Neural cell (in vitro differentiated cells): ENCODE measurements around the gene LYSMD4. TPM values are rescaled to one million over a fixed set of nuclear protein-coding genes. Genes with fewer than 3 reads are reported as not detected.

Experiments used
- H2AFZ ChIP-seq: fragments of 200-600, 300-800 bp; sonication (generic), shearing (Covaris generic); 2 replicates; pipeline ENCODE4 v1.6.0; 2014; ENCODE audit warnings: low read depth, mild to moderate bottlenecking, antibody characterized with exemption, low read length, moderate library complexity
- H3F3A ChIP-seq: fragments of 200-600 bp; shearing (Covaris generic); 2 replicates; pipeline ENCODE4 v1.6.1; 2016; ENCODE audit warnings: mild to moderate bottlenecking, moderate library complexity, mixed read lengths, antibody characterized with exemption, low read length; ENCODE audit not compliant: insufficient read depth, poor library complexity, severe bottlenecking
- H3K27ac ChIP-seq: fragments of 200-600, 300-800 bp; sonication (generic), shearing (Covaris generic); 2 replicates; pipeline ENCODE4 v1.5.1; 2014; ENCODE audit warnings: mild to moderate bottlenecking, low read length, moderate library complexity
- H3K27me3 ChIP-seq: fragments of 300-800, 200-600 bp; sonication (generic), shearing (Covaris generic); 2 replicates; pipeline ENCODE4 v1.6.0; 2014; ENCODE audit warnings: mild to moderate bottlenecking, low read depth, low read length, moderate library complexity; ENCODE audit not compliant: insufficient read depth
- H3K36me3 ChIP-seq: fragments of 300-800, 200-600 bp; sonication (generic), shearing (Covaris generic); 2 replicates; pipeline ENCODE4 v1.5.1; 2014; ENCODE audit warnings: mild to moderate bottlenecking, antibody characterized with exemption, low read length, moderate library complexity; ENCODE audit not compliant: insufficient read depth
- H3K4me2 ChIP-seq: fragments of 300-800, 200-600 bp; sonication (generic), shearing (Covaris generic); 2 replicates; pipeline ENCODE4 v1.6.0; 2014; ENCODE audit warnings: mild to moderate bottlenecking, low read length
- H3K4me3 ChIP-seq: fragments of 300-800, 200-600 bp; sonication (generic), shearing (Covaris generic); 2 replicates; pipeline ENCODE4 v1.5.1; 2014; ENCODE audit warnings: mild to moderate bottlenecking, low read length, moderate library complexity
- H3K79me2 ChIP-seq: fragments of 200-600 bp; shearing (Covaris generic); replicated peaks from 2 replicates; pipeline ENCODE4 v1.6.0; 2014; ENCODE audit warnings: mild to moderate bottlenecking, low read length, moderate library complexity; ENCODE audit not compliant: insufficient read depth
- H3K9ac ChIP-seq: fragments of 300-800, 200-600 bp; sonication (generic), shearing (Covaris generic); 2 replicates; pipeline ENCODE4 v1.6.1; 2016; ENCODE audit warnings: mild to moderate bottlenecking, low read length, mixed read lengths
- H3K9me2 ChIP-seq: fragments of 200-600 bp; shearing (Covaris generic); 2 replicates; pipeline ENCODE4 v1.6.1; 2016; ENCODE audit warnings: mild to moderate bottlenecking, low read length, mixed read lengths; ENCODE audit not compliant: insufficient read depth
- H3K9me3 ChIP-seq: fragments of 200-600, 300-800 bp; sonication (generic), shearing (Covaris generic); 2 replicates; pipeline ENCODE4 v1.6.1; 2016; ENCODE audit warnings: mild to moderate bottlenecking, mixed run types, low read length, moderate library complexity, mixed read lengths
- H4K20me1 ChIP-seq: fragments of 200-600 bp; shearing (Covaris generic); 2 replicates; pipeline ENCODE4 v1.6.1; 2016; ENCODE audit warnings: mild to moderate bottlenecking, mixed run types; ENCODE audit not compliant: insufficient read depth
- CTCF ChIP-seq: fragments of 450-650 bp; IDR thresholded peaks from 2 replicates; pipeline ENCODE4 v1.5.1; 2014; ENCODE audit warnings: antibody characterized with exemption, mild to moderate bottlenecking, moderate library complexity; ENCODE audit not compliant: poor library complexity, severe bottlenecking
- EP300 ChIP-seq: fragments of 450-650 bp; conservative IDR thresholded peaks from 2 replicates; pipeline ENCODE4 v1.6.1; 2014; ENCODE audit warnings: antibody characterized with exemption, mild to moderate bottlenecking, moderate library complexity; ENCODE audit not compliant: poor library complexity, severe bottlenecking
- EZH2 ChIP-seq: fragments of 200-600, 300-800 bp; shearing (Covaris generic), sonication (generic); IDR thresholded peaks from 2 replicates; pipeline ENCODE4 v1.6.1; 2014; ENCODE audit warnings: antibody characterized with exemption, low read length, borderline replicate concordance, mild to moderate bottlenecking; ENCODE audit not compliant: insufficient read depth, poor library complexity, severe bottlenecking
- MXI1 ChIP-seq: fragments of 450-650 bp; conservative IDR thresholded peaks from 2 replicates; pipeline ENCODE4 v1.6.1; 2014; ENCODE audit warnings: antibody characterized with exemption, mild to moderate bottlenecking; ENCODE audit not compliant: poor library complexity, severe bottlenecking
- POLR2AphosphoS5 ChIP-seq: IDR thresholded peaks from 2 replicates; pipeline ENCODE4 v1.6.1; 2012
- RAD21 ChIP-seq: fragments of 450-650 bp; conservative IDR thresholded peaks from 2 replicates; pipeline ENCODE4 v1.6.1; 2014; ENCODE audit warnings: antibody characterized with exemption, mild to moderate bottlenecking, moderate library complexity
- REST ChIP-seq: IDR thresholded peaks from 2 replicates; pipeline ENCODE4 v1.6.1; 2012; ENCODE audit warnings: borderline replicate concordance
- SMC3 ChIP-seq: fragments of 450-650 bp; conservative IDR thresholded peaks from 2 replicates; pipeline ENCODE4 v1.6.1; 2014; ENCODE audit warnings: antibody characterized with exemption, mild to moderate bottlenecking, moderate library complexity; ENCODE audit not compliant: poor library complexity
- TAF1 ChIP-seq: IDR thresholded peaks from 2 replicates; pipeline ENCODE4 v1.6.1; 2012; ENCODE audit warnings: low read depth
- polyA plus RNA-seq: library from polyadenylated mRNA; depleted of rRNA; stranded (reverse); fragments of >200 nt; gene quantifications from 2 replicates; pipeline ENCODE4 v1.2.3, GENCODE V29; 2014

The LYSMD4 gene
- polyA plus RNA-seq, 1 donor from 2014 or later, result 57.5 TPM

- no peaks in the 10 kb centered on the region for H3K79me2 ChIP-seq
- H3K36me3 ChIP-seq, result no peaks in the 10 kb centered on the region
- H3K9me2 ChIP-seq, result no peaks in the 10 kb centered on the region
- H3F3A ChIP-seq, result no peaks in the 10 kb centered on the region
- no peak overlapping the region for H3K27ac ChIP-seq
- H3K9ac ChIP-seq, result no peak overlapping the region
- H3K4me3 ChIP-seq, result no peak overlapping the region
- H2AFZ ChIP-seq, result no peak overlapping the region
- H3K4me2 ChIP-seq, result no peak overlapping the region
- H3K27me3 ChIP-seq, result no peaks in the 10 kb centered on the region
- TF ChIP-seq RAD21, result peak; percentile 87
- no peak for TF ChIP-seq MXI1
- peak; percentile 89 for TF ChIP-seq SMC3
- peak; percentile 83 for TF ChIP-seq CTCF
- H4K20me1 ChIP-seq, result no peaks in the 10 kb centered on the region
- no peaks in the 10 kb centered on the region for H3K9me3 ChIP-seq
Observed at GRCh38 chr15:99704444-99704838, 28.8 kb downstream of the LYSMD4 start.

- Histone ChIP-seq H3K36me3 (no peaks in the 10 kb centered on the region), H3K27me3 (no peaks in the 10 kb centered on the region), H2AFZ (no peak overlapping the region), H3K9me3 (no peaks in the 10 kb centered on the region), H3K9ac (no peak overlapping the region), H3F3A (no peaks in the 10 kb centered on the region), H3K4me3 (no peak overlapping the region), H3K79me2 (no peaks in the 10 kb centered on the region), H3K4me2 (no peak overlapping the region), H3K9me2 (no peaks in the 10 kb centered on the region), H4K20me1 (no peaks in the 10 kb centered on the region), H3K27ac (no peak overlapping the region)
- TF ChIP-seq MXI1 (no peak), POLR2AphosphoS5 (no peak), TAF1 (no peak), CTCF (no peak), EZH2 (no peak), REST (no peak), RAD21 (no peak), EP300 (no peak), SMC3 (no peak)
Observed at GRCh38 chr15:99703603-99704443, 29.4 kb downstream of the LYSMD4 start.
